Thyroid gland (tissue), 4 donors: ENCODE measurements around the gene PDE3A.

Source experiments
- CTCF ChIP-seq, 6 experiments: fragments of 200-600 bp in 3 of 6; fragments of 450-650 bp in 3 of 6; sonication (generic) in 3 of 6; IDR thresholded peaks; one replicate each; pipeline ENCODE4 v1.5.1; 2016 to 2019; ENCODE audit warnings: antibody characterized with exemption in 6 of 6, mild to moderate bottlenecking in 2 of 6, inconsistent platforms in 1 of 6, moderate library complexity in 1 of 6
- POLR2A ChIP-seq, 2 donors: fragments of 450-650 bp; IDR thresholded peaks; one replicate each; pipeline ENCODE4 v1.6.1; 2017; ENCODE audit warnings: antibody characterized with exemption in 2 of 2, mild to moderate bottlenecking in 2 of 2, moderate library complexity in 1 of 2

- TF ChIP-seq CTCF (IDR thresholded peaks at IDR 0.05): no peak
- no peak for TF ChIP-seq POLR2A (IDR thresholded peaks at IDR 0.05)
Measured at GRCh38 chr12:20350495-20350894, 17.8 kb upstream of the PDE3A start.
